ENCODE results near the gene CDCP1.

GRCh38 chr3:45078910-45079522 is 67.2 kb downstream of the CDCP1 start:
- no peak for TF ChIP-seq POLR2A (IDR thresholded peaks at IDR 0.05)
- no peak for TF ChIP-seq CTCF (IDR thresholded peaks at IDR 0.05)
